Activated naive CD8-positive, alpha-beta T cell treated with anti-CD3 and anti-CD28 coated beads for 36 hours (primary cell): Measurements from ENCODE around the gene TSPAN13. TPM values are rescaled to one million over a fixed set of nuclear protein-coding genes. Genes with fewer than 3 reads are reported as not detected.

Experiments
- DNase-seq: peaks from one replicate; pipeline ENCODE4 v3.0.0; 2021
- H3K27ac Mint-ChIP-seq: one replicate; pipeline ENCODE4 v1.8.0; 2022; ENCODE audit warnings: mild to moderate bottlenecking, moderate library complexity, mixed read lengths
- H3K27me3 Mint-ChIP-seq: one replicate; pipeline ENCODE4 v1.8.0; 2022; ENCODE audit warnings: mild to moderate bottlenecking, mixed read lengths
- H3K36me3 Mint-ChIP-seq: one replicate; pipeline ENCODE4 v1.8.0; 2021; ENCODE audit warnings: mild to moderate bottlenecking, mixed read lengths
- H3K4me1 Mint-ChIP-seq: one replicate; pipeline ENCODE4 v1.8.0; 2021; ENCODE audit warnings: mixed read lengths
- H3K4me3 Mint-ChIP-seq: one replicate; pipeline ENCODE4 v1.8.0; 2022; ENCODE audit warnings: mild to moderate bottlenecking, moderate library complexity, mixed read lengths
- H3K9me3 Mint-ChIP-seq: one replicate; pipeline ENCODE4 v1.8.0; 2022; ENCODE audit warnings: mixed read lengths
- total RNA-seq, 2 experiments: library from RNA; stranded (reverse); gene quantifications; one replicate each; pipeline ENCODE4 v1.2.3, GENCODE V29; 2021

TSPAN13 gene
- total RNA-seq, 2 experiments from 2014 or later = 1.1 to 1.4 TPM

GRCh38 chr7:16778476-16778875, 24.9 kb downstream of the TSPAN13 start:
- H3K27ac Mint-ChIP-seq = no peak overlapping the region
- no peaks in the 10 kb centered on the region for H3K27me3 Mint-ChIP-seq
- H3K4me1 Mint-ChIP-seq = no peaks in the 10 kb centered on the region
- no peaks in the 10 kb centered on the region for H3K9me3 Mint-ChIP-seq
- DNase-seq = no peak
- H3K36me3 Mint-ChIP-seq = no peaks in the 10 kb centered on the region
- no peak overlapping the region for H3K4me3 Mint-ChIP-seq

GRCh38 chr7:16779051-16779450, 25.5 kb downstream of the TSPAN13 start:
- Mint-ChIP-seq H3K4me1 (no peaks in the 10 kb centered on the region), H3K27ac (no peak overlapping the region), H3K36me3 (no peaks in the 10 kb centered on the region), H3K27me3 (no peaks in the 10 kb centered on the region), H3K9me3 (no peaks in the 10 kb centered on the region), H3K4me3 (no peak overlapping the region)
- no peak for DNase-seq

DNA sequence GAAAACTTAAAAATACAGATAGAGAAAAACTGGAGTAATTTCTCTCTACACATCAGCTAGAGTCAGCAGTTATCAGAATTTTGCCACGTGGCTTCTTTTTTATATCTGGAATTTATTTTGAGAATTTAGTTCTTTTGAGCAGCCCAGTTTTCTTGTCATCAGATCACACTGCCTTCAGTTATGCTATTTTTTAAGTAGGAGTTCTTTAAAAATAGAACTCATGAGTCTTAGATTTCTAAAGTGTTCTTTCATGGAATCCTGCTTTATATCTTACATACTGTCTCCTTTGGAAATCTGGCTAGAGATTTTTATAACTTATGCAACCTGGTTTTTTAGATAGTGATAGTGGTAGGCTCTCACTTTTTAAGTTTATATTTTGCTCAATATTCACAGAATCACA, 27.0 kb downstream of the TSPAN13 start:
- no peaks in the 10 kb centered on the region for H3K9me3 Mint-ChIP-seq
- H3K27me3 Mint-ChIP-seq = no peaks in the 10 kb centered on the region
- no peaks in the 10 kb centered on the region for H3K4me1 Mint-ChIP-seq
- no peak overlapping the region for H3K27ac Mint-ChIP-seq
- H3K4me3 Mint-ChIP-seq = no peak overlapping the region
- no peaks in the 10 kb centered on the region for H3K36me3 Mint-ChIP-seq
- DNase-seq = no peak

GRCh38 chr7:16785321-16785720, 31.8 kb downstream of the TSPAN13 start:
- H3K27me3 Mint-ChIP-seq = no peaks in the 10 kb centered on the region
- H3K4me3 Mint-ChIP-seq = no peak overlapping the region
- H3K4me1 Mint-ChIP-seq = no peaks in the 10 kb centered on the region
- no peak overlapping the region for H3K27ac Mint-ChIP-seq
- no peaks in the 10 kb centered on the region for H3K9me3 Mint-ChIP-seq
- H3K36me3 Mint-ChIP-seq = no peaks in the 10 kb centered on the region
- no peak for DNase-seq

- Mint-ChIP-seq H3K4me1 (no peaks in the 10 kb centered on the region), H3K27me3 (no peaks in the 10 kb centered on the region), H3K9me3 (no peaks in the 10 kb centered on the region), H3K4me3 (no peak overlapping the region), H3K36me3 (no peaks in the 10 kb centered on the region), H3K27ac (no peak overlapping the region)
- DNase-seq = no peak
Measured at GRCh38 chr7:16785846-16786245, 32.3 kb downstream of the TSPAN13 start.

GRCh38 chr7:16786257-16786656, 32.7 kb downstream of the TSPAN13 start:
- no peak for DNase-seq
- Mint-ChIP-seq H3K4me3 (no peak overlapping the region), H3K27ac (no peak overlapping the region), H3K4me1 (no peaks in the 10 kb centered on the region), H3K27me3 (no peaks in the 10 kb centered on the region), H3K36me3 (no peaks in the 10 kb centered on the region), H3K9me3 (no peaks in the 10 kb centered on the region)

DNA sequence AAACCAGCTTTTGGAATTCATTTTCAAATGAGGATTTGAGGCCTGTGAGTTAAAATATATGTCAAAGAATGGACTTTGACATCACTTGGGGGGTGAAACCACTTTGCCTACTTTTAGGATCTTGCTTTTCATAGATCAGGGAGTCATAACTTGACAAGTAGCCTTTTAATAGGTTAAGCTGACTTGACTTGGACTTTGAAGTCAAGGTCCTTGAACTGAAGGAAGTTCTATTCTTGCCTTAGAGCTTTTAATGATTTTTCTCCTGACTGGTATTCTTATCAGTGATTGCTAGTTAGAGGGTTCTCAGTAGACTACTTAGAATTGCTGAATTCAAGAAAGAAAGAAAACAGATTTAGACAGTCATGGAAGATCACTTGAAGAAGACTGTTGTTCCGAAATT, 33.6 kb downstream of the TSPAN13 start:
- H3K27me3 Mint-ChIP-seq = peaks cover under 1% of the 10 kb centered on the region

GRCh38 chr7:16791071-16791470, 37.5 kb downstream of the TSPAN13 start:
- Mint-ChIP-seq H3K27ac (no peak overlapping the region), H3K9me3 (no peaks in the 10 kb centered on the region), H3K4me3 (no peak overlapping the region), H3K36me3 (no peaks in the 10 kb centered on the region), H3K4me1 (no peaks in the 10 kb centered on the region), H3K27me3 (peaks cover 11% of the 10 kb centered on the region)
- no peak for DNase-seq

More for the DNA sequence above, 33.6 kb downstream of the TSPAN13 start:
- Mint-ChIP-seq H3K4me1 (no peaks in the 10 kb centered on the region), H3K27ac (no peak overlapping the region), H3K4me3 (no peak overlapping the region), H3K9me3 (no peaks in the 10 kb centered on the region), H3K36me3 (no peaks in the 10 kb centered on the region)
- no peak for DNase-seq

DNA sequence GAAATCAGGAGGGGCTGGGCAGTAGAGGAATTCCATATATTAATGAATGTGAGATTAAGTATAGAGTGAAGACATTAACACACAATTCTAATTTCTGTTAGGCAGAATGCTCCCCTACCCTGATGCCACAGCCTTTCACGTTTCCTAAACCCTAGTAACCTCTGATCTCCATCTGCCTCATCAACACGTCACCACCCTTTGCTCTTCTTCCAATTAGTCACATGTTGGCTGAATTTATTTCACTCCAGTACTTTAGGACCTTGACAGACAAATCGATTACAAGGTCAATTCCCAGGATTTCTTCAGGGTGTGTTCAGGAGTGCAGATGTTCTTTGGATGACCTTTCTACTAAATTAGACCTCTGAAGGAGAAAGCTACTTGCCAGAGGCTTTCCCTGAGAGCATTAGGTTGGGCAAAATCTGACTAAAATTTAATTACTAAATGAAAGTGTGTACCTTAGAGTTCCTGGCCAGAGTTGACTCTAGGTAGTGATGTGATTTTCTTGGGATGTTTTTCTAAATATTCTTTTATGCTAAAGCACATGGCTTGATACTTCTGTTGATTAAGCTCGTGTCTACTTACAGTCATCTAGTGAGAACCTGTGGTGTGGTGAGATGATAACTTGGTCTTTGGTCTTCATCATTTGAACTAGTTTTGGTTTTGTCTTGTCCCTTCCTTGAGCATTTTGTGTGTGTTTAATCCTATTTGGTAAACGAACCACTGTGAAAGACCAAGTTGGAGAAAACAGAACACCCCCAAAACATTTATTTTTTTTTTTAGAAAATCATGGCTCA, 38.5 kb downstream of the TSPAN13 start:
- Mint-ChIP-seq H3K4me3 (no peak overlapping the region), H3K9me3 (no peaks in the 10 kb centered on the region), H3K4me1 (no peaks in the 10 kb centered on the region), H3K36me3 (no peaks in the 10 kb centered on the region), H3K27me3 (peaks cover 15% of the 10 kb centered on the region), H3K27ac (no peak overlapping the region)
- no peak for DNase-seq

- Mint-ChIP-seq H3K4me1 (no peaks in the 10 kb centered on the region), H3K27me3 (peaks cover 15% of the 10 kb centered on the region), H3K9me3 (no peaks in the 10 kb centered on the region), H3K27ac (no peak overlapping the region), H3K36me3 (no peaks in the 10 kb centered on the region), H3K4me3 (no peak overlapping the region)
- DNase-seq = no peak
Measured at GRCh38 chr7:16794986-16795385, 41.4 kb downstream of the TSPAN13 start.

DNA sequence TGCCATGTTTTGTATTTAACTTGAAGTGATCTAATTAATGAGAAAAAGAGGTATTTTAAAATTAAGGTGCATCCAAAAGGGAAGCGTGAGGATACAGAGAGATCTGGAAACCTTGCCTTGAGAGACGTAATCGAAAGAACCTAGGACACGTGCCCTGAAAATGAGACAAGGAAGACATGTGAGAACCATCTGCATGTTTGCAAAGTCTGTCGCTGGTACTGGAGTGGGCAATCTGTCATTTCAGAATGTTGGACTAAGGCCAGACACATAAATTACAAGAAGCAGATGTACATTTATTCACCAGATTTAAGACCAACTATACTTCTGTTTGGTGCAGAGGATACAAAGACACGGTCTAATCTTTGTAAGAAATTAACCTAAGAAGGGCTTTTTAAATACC, 42.1 kb downstream of the TSPAN13 start:
- Mint-ChIP-seq H3K4me3 (no peak overlapping the region), H3K27me3 (peaks cover 15% of the 10 kb centered on the region), H3K27ac (no peak overlapping the region), H3K9me3 (no peaks in the 10 kb centered on the region), H3K4me1 (no peaks in the 10 kb centered on the region), H3K36me3 (no peaks in the 10 kb centered on the region)
- DNase-seq = no peak

- H3K27ac Mint-ChIP-seq = no peak overlapping the region
- DNase-seq = no peak
- H3K9me3 Mint-ChIP-seq = no peaks in the 10 kb centered on the region
- H3K27me3 Mint-ChIP-seq = peaks cover 9% of the 10 kb centered on the region
- no peaks in the 10 kb centered on the region for H3K4me1 Mint-ChIP-seq
- no peaks in the 10 kb centered on the region for H3K36me3 Mint-ChIP-seq
- H3K4me3 Mint-ChIP-seq = no peak overlapping the region
Measured at GRCh38 chr7:16801111-16801542, 47.6 kb downstream of the TSPAN13 start.

DNA sequence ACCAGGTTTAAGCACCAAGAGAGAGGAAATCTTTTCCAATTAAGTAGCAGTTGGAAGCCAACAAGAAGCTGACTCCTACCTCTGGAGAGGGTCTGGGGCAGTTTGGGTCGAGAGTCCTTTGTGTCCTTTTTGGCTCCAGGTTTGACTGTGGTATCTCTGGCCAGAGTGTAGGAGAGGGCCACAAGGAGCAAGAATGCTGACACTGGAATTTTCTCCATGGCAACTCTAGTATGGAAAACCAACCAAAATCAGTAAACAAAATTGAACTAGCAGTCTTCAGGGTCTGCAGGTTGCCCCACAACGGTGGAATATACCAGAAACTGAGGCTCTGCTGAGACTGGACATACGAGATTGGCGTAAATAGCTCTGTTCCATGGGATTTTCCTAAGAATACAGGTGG, 48.0 kb downstream of the TSPAN13 start:
- Mint-ChIP-seq H3K27me3 (peaks cover 5% of the 10 kb centered on the region), H3K27ac (no peak overlapping the region), H3K9me3 (no peaks in the 10 kb centered on the region), H3K4me1 (no peaks in the 10 kb centered on the region), H3K36me3 (no peaks in the 10 kb centered on the region), H3K4me3 (no peak overlapping the region)
- DNase-seq = no peak

DNA sequence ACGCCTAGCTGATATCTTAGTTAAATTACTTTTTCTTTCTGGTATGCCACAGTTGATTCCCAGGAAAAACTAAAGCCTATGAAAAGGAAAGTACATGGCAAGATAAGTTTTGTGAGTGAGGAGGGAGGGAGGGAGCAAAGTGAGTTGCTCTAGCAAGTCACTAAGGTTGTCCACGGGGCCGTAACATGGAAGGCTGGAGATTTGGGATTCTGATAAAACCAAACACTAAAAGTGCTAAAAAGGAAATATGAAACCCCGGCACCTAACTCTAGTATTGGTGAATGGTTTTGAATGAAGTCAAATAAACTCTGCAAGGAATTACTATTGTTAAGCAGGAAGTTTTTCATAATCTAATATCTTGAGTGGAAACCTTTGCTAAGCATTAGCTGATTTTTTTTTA, 49.6 kb downstream of the TSPAN13 start:
- Mint-ChIP-seq H3K27me3 (peaks cover 4% of the 10 kb centered on the region), H3K4me1 (no peaks in the 10 kb centered on the region), H3K27ac (no peak overlapping the region), H3K36me3 (no peaks in the 10 kb centered on the region), H3K9me3 (no peaks in the 10 kb centered on the region), H3K4me3 (no peak overlapping the region)
- no peak for DNase-seq

DNA sequence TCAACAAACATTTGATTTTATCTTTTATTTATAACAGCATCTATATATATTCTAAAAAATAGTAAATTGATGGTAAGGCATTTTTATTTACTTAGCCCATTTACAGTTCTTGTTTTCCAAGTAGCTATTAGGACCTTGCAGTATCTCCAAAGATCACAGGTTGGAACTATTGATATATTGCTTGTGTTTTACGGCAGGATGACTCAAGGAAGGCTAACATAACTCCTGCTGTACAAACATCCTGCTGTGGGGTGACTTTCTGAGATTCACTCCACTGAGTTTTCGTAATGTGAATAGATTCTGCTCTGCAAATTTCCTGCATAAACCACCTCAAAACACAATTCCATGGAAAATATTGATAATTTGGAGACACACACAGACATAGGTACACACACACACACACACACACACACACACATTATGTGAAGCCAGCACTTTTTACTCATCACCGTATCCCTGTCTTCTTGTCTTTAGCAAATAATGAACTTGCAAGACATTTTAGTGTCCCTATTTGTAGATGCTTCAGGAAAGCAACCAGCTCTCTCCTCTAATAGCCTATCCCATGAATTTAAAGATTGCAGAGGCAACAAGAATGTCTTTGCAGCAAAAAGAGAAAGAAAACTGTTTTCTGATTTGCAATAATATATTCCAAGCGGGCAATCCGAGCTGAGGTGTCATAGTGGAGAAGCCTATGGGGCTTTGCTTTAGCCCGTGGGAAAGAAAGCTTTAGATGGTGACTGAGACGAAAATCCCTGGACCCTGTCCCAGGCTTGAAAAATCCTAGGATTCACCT, 50.5 kb downstream of the TSPAN13 start:
- H3K9me3 Mint-ChIP-seq = no peaks in the 10 kb centered on the region
- no peaks in the 10 kb centered on the region for H3K4me1 Mint-ChIP-seq
- no peak overlapping the region for H3K27ac Mint-ChIP-seq
- no peaks in the 10 kb centered on the region for H3K36me3 Mint-ChIP-seq
- DNase-seq = no peak
- no peak overlapping the region for H3K4me3 Mint-ChIP-seq
- peaks cover 4% of the 10 kb centered on the region for H3K27me3 Mint-ChIP-seq
